ENCODE data around the gene CD4. TPM values are rescaled to one million over a fixed set of nuclear protein-coding genes. Genes with fewer than 3 reads are reported as not detected.

The CD4 gene
- polyA plus RNA-seq, 3 donors, result 3.7 to 11.2 (median 7.6) TPM

DNA sequence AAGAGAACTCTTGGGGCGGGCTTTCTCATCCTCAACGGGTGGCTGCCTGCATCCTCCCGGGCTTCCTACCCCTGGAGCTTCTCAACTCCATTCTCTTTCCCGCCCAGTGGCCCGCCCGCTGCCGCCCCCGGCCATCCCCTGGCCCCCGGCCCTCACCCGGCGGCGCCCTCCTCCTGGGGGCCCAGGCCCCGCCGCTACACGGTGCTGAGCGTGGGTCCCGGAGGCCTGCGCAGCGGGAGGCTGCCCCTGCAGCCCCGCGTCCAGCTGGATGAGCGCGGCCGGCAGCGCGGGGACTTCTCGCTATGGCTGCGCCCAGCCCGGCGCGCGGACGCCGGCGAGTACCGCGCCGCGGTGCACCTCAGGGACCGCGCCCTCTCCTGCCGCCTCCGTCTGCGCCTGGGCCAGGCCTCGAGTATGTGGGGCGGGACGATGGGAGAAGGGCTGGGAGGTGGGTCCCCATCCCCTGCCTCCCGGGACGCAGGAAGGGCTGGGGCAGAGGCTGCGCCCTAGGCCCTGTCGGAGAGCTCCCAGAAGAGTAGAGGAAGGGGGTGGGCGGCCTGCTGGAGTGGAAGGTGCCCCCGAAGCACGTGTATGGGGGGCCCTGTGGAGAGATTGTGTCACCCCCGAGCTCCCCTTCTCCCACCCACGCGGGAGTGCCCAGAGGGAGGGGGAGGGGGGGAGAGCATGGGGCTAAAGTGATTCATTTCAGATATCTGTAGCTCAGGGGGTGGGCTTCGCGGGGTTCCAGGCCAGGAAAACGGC is 15.6 kb upstream of the CD4 start:
- H3K27ac ChIP-seq (ENCODE audit: low read depth, low read length), result no peak overlapping the region
- WGBS, 3 donors, result 30 to 40% (median 39%) methylated on average over 52 to 60 of the region's 60 CpGs

GRCh38 chr12:6774499-6775062 is 14.7 kb upstream of the CD4 start:
- WGBS, 3 donors, result 69 to 86% (median 79%) methylated on average over 15 of the region's 15 CpGs
- H3K27ac ChIP-seq (ENCODE audit: low read depth, low read length), result no peak overlapping the region

- no peak overlapping the region for H3K27ac ChIP-seq (ENCODE audit: low read depth, low read length)
- 68 to 87% (median 80%) methylated on average over 16 of the region's 16 CpGs for WGBS, 3 donors
These were observed 13.8 kb upstream of the CD4 start for GRCh38 chr12:6775185-6776174.

DNA sequence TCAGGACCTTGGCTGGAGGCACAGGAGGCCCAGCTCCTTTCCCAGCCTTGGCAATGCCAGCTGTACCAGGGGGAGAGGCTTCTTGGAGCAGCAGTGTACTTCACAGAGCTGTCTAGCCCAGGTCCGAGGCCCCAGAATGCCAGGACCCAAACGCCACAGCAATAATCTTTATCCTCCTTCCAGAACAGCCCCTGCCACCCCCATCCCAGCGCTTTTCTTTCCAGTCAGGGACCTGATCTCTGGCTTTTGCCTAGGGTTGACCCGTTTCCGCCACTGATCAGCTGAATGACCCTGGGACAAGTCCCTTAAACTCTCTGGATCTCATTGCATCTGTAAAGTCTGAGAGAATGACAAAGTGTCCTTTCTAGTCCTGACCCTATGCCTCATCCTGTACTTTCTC is 11.9 kb upstream of the CD4 start:
- no peak overlapping the region for H3K27ac ChIP-seq (ENCODE audit: low read depth, low read length)
- WGBS, 3 donors, result 91 to 99% (median 92%) methylated on average over 5 of the region's 5 CpGs

DNA sequence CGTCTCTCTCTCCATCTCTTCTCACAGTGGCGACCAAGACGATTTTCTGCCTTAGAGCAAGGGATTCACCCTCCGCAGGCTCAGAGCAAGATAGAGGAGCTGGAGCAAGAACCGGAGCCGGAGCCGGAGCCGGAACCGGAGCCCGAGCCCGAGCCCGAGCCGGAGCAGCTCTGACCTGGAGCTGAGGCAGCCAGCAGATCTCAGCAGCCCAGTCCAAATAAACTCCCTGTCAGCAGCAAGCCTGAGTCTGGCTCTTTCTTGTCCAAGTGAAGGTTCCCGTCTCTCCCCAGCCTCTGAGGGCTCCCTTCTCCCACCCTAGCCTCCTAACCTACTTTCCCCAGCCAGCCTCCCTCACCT is 11.1 kb upstream of the CD4 start:
- H3K27ac ChIP-seq (ENCODE audit: low read depth, low read length), result no peak overlapping the region
- 24 to 58% (median 44%) methylated on average over 14 of the region's 14 CpGs for WGBS, 3 donors

DNA sequence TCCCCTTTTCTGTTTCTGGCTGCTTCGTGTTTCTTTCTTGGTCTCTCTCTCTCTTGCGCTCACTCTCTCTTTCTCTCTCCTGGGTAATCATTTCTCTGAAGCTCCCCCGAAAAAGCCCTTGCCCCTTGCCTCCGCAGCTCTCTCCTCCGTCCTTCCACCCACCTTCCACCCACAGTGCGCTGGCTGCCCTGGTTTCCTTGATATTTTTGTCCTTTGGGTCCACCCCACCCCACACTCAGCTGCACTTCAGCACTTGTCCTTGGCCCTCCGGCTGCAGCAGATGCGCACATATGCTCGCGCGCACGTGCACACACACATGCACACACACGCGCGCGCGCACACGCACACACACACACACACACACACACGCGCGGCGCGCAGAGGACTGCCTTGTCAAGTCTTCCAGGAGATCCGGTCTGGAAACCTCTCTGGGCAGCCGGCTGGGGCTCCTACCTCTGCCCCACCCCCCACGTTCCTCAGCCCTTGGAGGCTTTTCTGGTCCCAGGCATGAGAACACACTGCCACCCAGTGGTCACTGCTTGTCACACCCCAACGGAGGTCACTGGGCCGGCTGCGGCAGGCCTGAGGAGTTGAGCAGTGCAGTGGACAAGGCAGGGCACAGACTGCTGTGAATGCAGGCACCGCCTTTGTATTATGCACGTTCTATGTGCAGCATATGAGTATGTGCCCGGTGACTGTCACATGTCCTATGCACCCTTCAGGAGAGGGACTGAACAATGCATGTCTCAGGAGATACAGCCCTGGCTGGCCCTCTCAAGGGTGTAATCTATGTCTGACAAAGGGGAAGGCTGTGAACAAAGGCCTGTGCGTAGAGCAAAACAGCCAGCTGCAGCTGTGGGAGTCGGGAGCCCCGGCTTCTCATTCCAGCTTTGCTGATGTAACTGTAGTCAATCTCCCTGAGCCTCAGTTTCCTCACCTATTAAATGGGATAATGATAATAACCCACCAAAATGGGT is 10.5 kb upstream of the CD4 start:
- WGBS, 3 donors, result 3 to 4% (median 4%) methylated on average over 35 of the region's 35 CpGs

DNA sequence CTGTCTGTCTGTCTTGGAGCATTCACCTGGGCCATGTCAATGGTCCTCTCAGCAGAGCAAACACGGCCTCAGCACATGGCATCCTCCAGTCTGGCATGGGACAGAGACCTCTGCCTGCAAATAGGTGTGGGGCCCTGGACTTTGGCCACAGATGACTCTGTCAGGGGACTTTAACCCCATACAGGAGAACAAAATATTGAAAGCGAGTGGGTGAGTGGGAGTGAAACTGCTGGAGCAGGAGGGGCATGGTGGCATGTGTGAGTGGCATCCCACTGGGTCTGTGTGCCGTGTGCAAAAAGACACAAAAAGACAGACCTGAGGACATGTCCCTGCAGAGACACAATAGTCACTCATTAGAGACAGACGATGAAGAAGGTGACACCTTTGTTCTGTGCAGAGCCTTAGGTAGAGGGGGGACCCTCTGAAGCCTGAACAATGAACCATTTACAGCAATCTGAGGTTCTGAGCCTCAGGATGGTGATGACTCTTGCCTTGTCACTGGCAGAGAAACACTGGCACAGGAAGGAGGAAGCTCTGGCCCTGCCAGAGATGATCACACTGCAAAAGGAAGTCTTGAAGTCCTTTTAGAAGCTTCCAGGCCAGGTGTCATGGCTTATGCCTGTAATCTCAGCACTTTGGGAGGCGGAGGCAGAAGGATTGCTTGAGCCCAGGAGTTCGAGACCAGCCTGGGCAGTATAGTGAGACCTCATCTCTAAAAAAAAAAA is 9.5 kb upstream of the CD4 start:
- 82 to 88% (median 86%) methylated on average over 6 of the region's 6 CpGs for WGBS, 3 donors
- no peak overlapping the region for H3K27ac ChIP-seq (ENCODE audit: low read depth, low read length)

More for the DNA sequence above, 10.5 kb upstream of the CD4 start:
- no peak overlapping the region for H3K27ac ChIP-seq (ENCODE audit: low read depth, low read length)

GRCh38 chr12:6780573-6780972 is 8.8 kb upstream of the CD4 start:
- WGBS, 3 donors, result 79 to 91% (median 84%) methylated on average over 6 of the region's 6 CpGs
- H3K27ac ChIP-seq (ENCODE audit: low read depth, low read length), result no peak overlapping the region

DNA sequence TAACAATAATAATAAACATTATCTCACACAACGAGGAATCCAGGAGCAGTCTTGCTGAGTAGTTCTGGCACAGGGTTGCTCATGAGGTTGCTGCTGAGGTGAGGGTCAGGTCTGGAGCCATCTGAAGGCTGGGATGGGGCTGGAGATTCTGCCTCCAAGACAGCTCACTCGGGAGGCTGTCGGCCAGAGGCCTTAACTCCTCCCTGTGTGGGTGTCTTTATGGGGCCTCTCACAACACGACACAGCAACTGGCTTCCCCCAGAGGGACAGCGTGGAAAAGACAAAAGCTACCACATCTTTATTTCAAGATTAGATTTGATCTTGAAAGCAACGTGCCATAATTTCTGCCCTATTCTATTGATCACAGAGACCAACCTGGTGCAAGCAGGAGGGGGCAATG is 7.2 kb upstream of the CD4 start:
- WGBS, 3 donors, result 71 to 78% (median 77%) methylated on average over 6 of the region's 6 CpGs
- no peak overlapping the region for H3K27ac ChIP-seq (ENCODE audit: low read depth, low read length)

DNA sequence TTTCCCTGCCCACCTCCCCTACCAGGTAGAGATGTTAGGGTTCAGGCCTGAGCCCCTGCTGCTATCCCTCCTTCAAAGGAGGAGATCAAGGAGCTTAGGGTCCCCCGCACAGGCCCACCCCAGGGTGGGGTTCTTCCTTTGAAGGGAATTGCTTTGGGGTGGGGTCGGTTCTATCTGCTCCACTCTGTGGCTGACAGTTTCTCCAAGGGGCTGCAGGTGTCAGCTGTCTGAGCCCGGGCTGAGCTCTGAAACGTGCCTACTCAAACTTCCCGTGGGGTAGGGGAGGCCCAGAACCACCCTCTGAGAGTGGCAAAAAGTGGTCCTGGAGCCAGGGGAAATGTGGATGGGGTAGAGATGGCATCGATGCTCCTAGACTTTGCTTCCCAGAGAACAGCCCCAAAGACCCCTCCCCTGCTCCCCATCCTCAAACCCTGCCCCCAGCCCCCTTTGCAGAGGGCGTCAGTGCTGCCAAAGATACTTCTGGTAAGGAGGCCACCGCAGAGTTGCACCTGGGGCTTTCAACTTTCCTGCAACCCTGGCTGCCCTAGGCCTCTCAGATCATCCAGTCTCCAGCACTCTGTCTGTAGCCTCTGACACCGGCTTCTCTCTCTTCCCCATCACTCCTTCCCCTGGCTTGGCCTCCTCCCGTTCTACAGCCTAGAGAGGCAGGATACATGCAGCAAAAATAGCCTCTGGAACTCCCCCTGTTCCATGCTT is 6.3 kb upstream of the CD4 start:
- H3K27ac ChIP-seq (ENCODE audit: low read depth, low read length), result no peak overlapping the region
- WGBS, 3 donors, result 67 to 81% (median 78%) methylated on average over 9 to 10 of the region's 10 CpGs

GRCh38 chr12:6783828-6784227 is 5.5 kb upstream of the CD4 start:
- WGBS, 3 donors, result 87 to 93% (median 88%) methylated on average over 9 of the region's 9 CpGs
- H3K27ac ChIP-seq (ENCODE audit: low read depth, low read length), result no peak overlapping the region

DNA sequence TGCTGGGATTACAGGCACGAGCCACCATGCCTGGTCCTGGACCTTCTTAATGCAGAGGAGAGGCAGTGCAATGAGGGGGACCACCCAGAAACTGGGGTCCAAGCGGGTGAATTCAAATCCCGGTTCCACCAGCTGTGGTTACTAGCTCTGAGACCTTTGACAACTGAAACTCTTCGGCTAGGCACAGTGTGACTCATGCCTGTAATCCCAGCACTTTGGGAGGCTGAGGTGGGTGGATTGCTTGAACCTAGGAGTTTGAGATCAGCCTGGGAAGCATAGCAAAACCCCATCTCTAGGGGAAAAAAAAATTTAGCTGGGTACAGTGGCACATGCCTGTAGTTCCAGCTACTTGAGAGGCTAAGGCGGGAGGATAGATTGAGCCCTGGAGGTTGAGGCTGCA is 5.0 kb upstream of the CD4 start:
- no peak overlapping the region for H3K27ac ChIP-seq (ENCODE audit: low read depth, low read length)
- WGBS, 3 donors, result 79 to 84% (median 83%) methylated on average over 5 of the region's 5 CpGs

DNA sequence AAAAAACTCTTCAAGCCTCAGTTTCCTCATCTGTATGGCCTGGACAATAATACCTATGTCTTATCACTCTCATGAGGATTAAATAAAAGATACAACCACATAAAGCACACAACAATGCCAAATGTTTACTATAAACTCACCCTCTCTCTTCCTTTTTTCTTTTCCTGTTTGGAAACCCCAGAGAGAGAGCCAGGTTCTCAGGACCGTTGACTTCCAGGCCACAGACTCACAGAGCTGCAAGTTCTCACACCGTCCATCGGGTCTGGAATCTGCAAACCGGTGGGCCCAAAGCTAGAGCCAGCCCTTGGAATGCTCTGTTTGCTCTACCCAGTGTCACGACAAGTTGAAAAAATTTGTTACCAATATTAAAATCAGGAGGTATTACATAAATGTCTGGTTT is 4.6 kb upstream of the CD4 start:
- 34 to 67% (median 48%) methylated on average over 5 of the region's 5 CpGs for WGBS, 3 donors
- H3K27ac ChIP-seq (ENCODE audit: low read depth, low read length), result no peak overlapping the region

DNA sequence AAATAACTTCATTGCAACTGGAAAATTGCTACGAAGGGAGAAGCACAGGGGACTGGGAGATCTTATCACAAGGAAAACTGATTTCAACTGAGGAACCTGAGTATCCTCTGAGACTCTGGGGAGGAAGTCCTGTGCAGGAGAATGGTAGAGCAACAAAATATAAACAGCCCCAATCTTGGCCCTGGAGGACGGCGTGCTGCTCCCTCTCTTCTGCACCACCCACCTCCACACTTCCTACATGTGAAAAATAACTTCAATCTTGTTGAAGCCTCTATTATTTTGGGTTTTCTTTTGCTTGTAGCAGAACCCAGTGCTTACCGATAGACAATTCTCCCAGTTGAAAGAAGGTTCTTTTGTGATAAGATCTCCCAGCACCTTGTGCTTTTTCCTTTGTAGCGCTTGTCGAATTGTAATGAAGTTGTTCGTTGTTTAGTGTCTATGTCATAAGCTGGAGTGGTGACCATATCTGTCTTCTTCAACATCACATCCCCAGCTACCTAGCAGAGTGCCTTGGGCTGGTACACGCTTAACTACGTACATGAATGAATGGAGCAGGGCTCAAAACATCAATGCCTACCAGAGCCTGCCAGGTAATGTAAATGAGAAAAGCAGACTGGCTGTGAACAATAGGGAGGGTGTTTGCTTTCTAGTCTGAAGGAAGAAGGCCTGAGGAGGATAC is 2.8 kb upstream of the CD4 start:
- 56 to 73% (median 66%) methylated on average over 9 of the region's 9 CpGs for WGBS, 3 donors
- H3K27ac ChIP-seq (ENCODE audit: low read depth, low read length), result no peak overlapping the region

DNA sequence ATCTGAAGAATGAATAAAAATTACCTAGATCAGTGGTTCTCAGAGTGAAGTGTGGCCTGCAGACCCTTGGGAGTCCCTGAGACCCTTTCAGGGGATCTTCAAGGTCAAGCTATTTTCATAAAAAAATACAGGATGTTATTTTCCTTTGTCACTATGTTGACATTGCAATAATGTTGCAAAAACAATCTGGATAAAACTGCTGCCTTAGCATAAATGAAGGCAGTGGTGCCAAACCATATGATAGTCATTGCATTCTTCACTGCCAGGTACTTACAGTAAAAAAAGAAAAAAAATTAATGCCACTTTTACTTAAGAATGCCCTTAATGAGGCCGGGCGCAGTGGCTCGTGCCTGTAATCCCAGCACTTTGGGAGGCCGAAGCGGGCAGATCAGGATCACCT is 2.0 kb upstream of the CD4 start:
- 94 to 97% (median 95%) methylated on average over 5 of the region's 5 CpGs for WGBS, 3 donors
- no peak overlapping the region for H3K27ac ChIP-seq (ENCODE audit: low read depth, low read length)

- 70 to 83% (median 81%) methylated on average over 12 of the region's 12 CpGs for WGBS, 3 donors
These were observed 1.3 kb downstream of the CD4 start for GRCh38 chr12:6790496-6791150.

More at GRCh38 chr12:6790496-6791150, 1.3 kb downstream of the CD4 start:
- no peak overlapping the region for H3K27ac ChIP-seq (ENCODE audit: low read depth, low read length)

Data from adipose tissue (tissue), 3 donors.